Heart right ventricle (tissue), 16 donors: Measurements from ENCODE around the gene TMEM259. TPM values are rescaled to one million over a fixed set of nuclear protein-coding genes. Genes with fewer than 3 reads are reported as not detected.

ENCODE experiments used
- ATAC-seq, 8 donors: fragments of 200-7000 bp; cut with Tn5 transposase; one replicate each; pipeline ENCODE4 v1.9.1; 2020; ENCODE audit warnings: mild to moderate bottlenecking in 8 of 8, moderate library complexity in 8 of 8, moderate number of reproducible peaks in 1 of 8
- DNase-seq, 2 donors: peaks; one replicate each; pipeline ENCODE4 v3.0.0-alpha.2; 2020
- H3K27ac ChIP-seq, 10 donors: fragments of 200-600 bp; sonication (generic) in 2 of 10; one replicate each; pipeline versions ENCODE4 v1.5.0 to v1.8.0; 2020 to 2022; ENCODE audit warnings: mild to moderate bottlenecking in 3 of 10
- H3K27me3 ChIP-seq, 7 donors: fragments of 200-600 bp; one replicate each; pipeline ENCODE4 v1.8.0; 2021 to 2022; ENCODE audit warnings: mild to moderate bottlenecking in 2 of 7
- H3K36me3 ChIP-seq, 9 donors: fragments of 200-600 bp; sonication (generic) in 1 of 9; one replicate each; pipeline versions ENCODE4 v1.5.0 to v1.8.0; 2020 to 2022; ENCODE audit warnings: mild to moderate bottlenecking in 2 of 9
- H3K4me1 ChIP-seq, 9 donors: fragments of 200-600 bp; sonication (generic) in 1 of 9; one replicate each; pipeline versions ENCODE4 v1.5.0 to v1.8.0; 2020 to 2022; ENCODE audit warnings: mild to moderate bottlenecking in 4 of 9
- H3K4me3 ChIP-seq, 10 donors: fragments of 200-600 bp; sonication (generic) in 2 of 10; one replicate each; pipeline versions ENCODE4 v1.5.0 to v1.8.0; 2020 to 2022; ENCODE audit warnings: mild to moderate bottlenecking in 7 of 10, moderate library complexity in 2 of 10
- H3K9me3 ChIP-seq, 11 donors: fragments of 200-600 bp in 10 of 11; sonication (generic) in 2 of 11; one replicate each; pipeline versions ENCODE4 v1.5.0 to v1.8.0; 2013 to 2022; ENCODE audit warnings: mild to moderate bottlenecking in 2 of 11, control low read depth in 1 of 11, moderate library complexity in 1 of 11
- CTCF ChIP-seq, 9 donors: fragments of 200-600 bp; sonication (generic) in 2 of 9; IDR thresholded peaks; one replicate each; pipeline versions ENCODE4 v1.5.0 to v1.8.0; 2021 to 2022; ENCODE audit warnings: antibody characterized with exemption in 9 of 9, mild to moderate bottlenecking in 5 of 9, moderate library complexity in 1 of 9
- WGBS, 2 donors: extraction: QIAGEN DNeasy Blood & Tissue Kit; methylation state at CpG; one replicate each; pipeline ENCODE4 v1.1.7; 2013; ENCODE audit warnings: inconsistent platforms in 1 of 2; 5-methylcytosine and 5-hydroxymethylcytosine counted together
- intact Hi-C, 10 donors: fragments of 100-400 bp; cut with DNase I; formaldehyde crosslinking; loops; one replicate each; pipeline versions ENCODE4 v1.11.1 to v1.14.2; 2022
- polyA plus RNA-seq, 2 donors: library from polyadenylated mRNA; stranded (reverse); fragments of 200-250 nt; gene quantifications; one replicate each; pipeline ENCODE4 v1.2.3, GENCODE V29; 2013
- total RNA-seq, 10 donors: library from RNA; stranded (reverse); fragmentation: NEBNext Ultra II Directional in 3 of 10; extraction: Animal tissue kit (Norgen Biotek cat#: 25700) in 3 of 10; gene quantifications; one replicate each; pipeline versions ENCODE4 v1.2.1 to v1.2.4, GENCODE V29; 2021 to 2023
- donor health status: Arrhythmogenic right ventricular cardiomyopathy.
- donor health status: ischemic (EF 13 %, LVEDD 7.1; RV severe dilation, severe dysfunction).
- donor health status: healthy with polysubstance abuse.
- donor health status: DM: no; HTN: yes; CAD: no.
- donor health status: DM: no; HTN: no; CAD: no.
- donor health status: ischemic (EF 25% LVEDD 6.9; RV normal size, moderate dysfunction).
- donor health status: ischemic (EF 25% LVEDD 5.7; RV mildly dilated, moderate dysfunction).
- donor health status: healthy.
- donor health status: DM: yes; HTN: yes; CAD: no.
- donor health status: Ischemic cardiomyopathy.
- donor health status: ischemic (EF 35%, LVEDD 5.7; RV mildly dilated, moderate dysfunction).
- donor health status: nonischemic (EF 11% LVEDD 7.7; RV severe dilation, severe dysfunction).
- donor health status: DM: yes; HTN: yes; CAD: no.
- donor health status: PGD.
- donor health status: ischemic (EF 29% LVEDD 5.4; RV normal size, mild dysfunction).
- donor health status: nonischemic (EF 23%, LVEDD 6.1; RV moderate dilation, normal function).

The TMEM259 gene
- total and polyA plus RNA-seq, 12 donors: 94.3 to 289 (median 114) TPM

GRCh38 chr19:1047696-1048147 lies 26.8 kb upstream of the TMEM259 start:
- Histone ChIP-seq H3K36me3 (peaks cover 0 to 15% (median 0%) of the 10 kb centered on the region in 9 donors), H3K27me3 (no peaks in the 10 kb centered on the region), H3K4me3 (no peak overlapping the region), H3K9me3 (no peaks in the 10 kb centered on the region), H3K4me1 (no peaks in the 10 kb centered on the region), H3K27ac (no peak overlapping the region)
- no peak for TF ChIP-seq CTCF (IDR thresholded peaks at IDR 0.05)
- intact Hi-C loops: loop anchor here in 2 of 10 donors (1.0 to 10.0 kb wide), 2 partner anchors 47 to 88 kb away; partner anchors contain the start of gene POLR2E (in 2 of the 2)
- DNase-seq (no peak), ATAC-seq (no peak)
- 88 to 91% methylated on average over 20 of the region's 20 CpGs for WGBS, 2 donors

- 90 to 91% methylated on average over 73 to 77 of the region's 77 CpGs for WGBS, 2 donors
These were observed 26.1 kb upstream of the TMEM259 start for GRCh38 chr19:1046836-1047695.

GRCh38 chr19:1046117-1046626 lies 25.2 kb upstream of the TMEM259 start:
- DNase-seq (no peak), ATAC-seq (no peak)
- intact Hi-C loops: loop anchor here in 2 of 10 donors (10.0 kb wide), 1 partner anchor 49 kb away; the partner anchor contains the start of gene POLR2E (in 2 of the 2)
- peaks cover 0 to 10% (median 7%) of the 10 kb centered on the region in 9 donors for H3K4me1 ChIP-seq
- TF ChIP-seq CTCF (IDR thresholded peaks at IDR 0.05): no peak
- no peak overlapping the region for H3K4me3 ChIP-seq
- H3K27ac ChIP-seq: no peak overlapping the region
- 93 to 95% methylated on average over 33 of the region's 33 CpGs for WGBS, 2 donors
- H3K36me3 ChIP-seq: peaks cover 0 to 15% (median 0%) of the 10 kb centered on the region in 9 donors
- H3K27me3 ChIP-seq: no peaks in the 10 kb centered on the region
- H3K9me3 ChIP-seq: no peaks in the 10 kb centered on the region

More at GRCh38 chr19:1046836-1047695, 26.1 kb upstream of the TMEM259 start:
- Histone ChIP-seq H3K9me3 (no peaks in the 10 kb centered on the region), H3K36me3 (peaks cover 0 to 15% (median 0%) of the 10 kb centered on the region in 9 donors), H3K4me3 (no peak overlapping the region), H3K4me1 (peaks cover 0 to 1% (median 0%) of the 10 kb centered on the region in 9 donors), H3K27me3 (no peaks in the 10 kb centered on the region), H3K27ac (no peak overlapping the region)
- TF ChIP-seq CTCF (IDR thresholded peaks at IDR 0.05): no peak
- intact Hi-C loops: loop anchor here in 2 of 10 donors (1.0 to 10.0 kb wide), 2 partner anchors 48 to 88 kb away; partner anchors contain the start of gene POLR2E (in 2 of the 2)
- DNase-seq (no peak), ATAC-seq (no peak)

GRCh38 chr19:1045247-1045603 lies 24.3 kb upstream of the TMEM259 start:
- no peak for DNase-seq
- intact Hi-C loops: loop anchor here in 2 of 10 donors (10.0 kb wide), 1 partner anchor 50 kb away; the partner anchor contains the start of gene POLR2E (in 2 of the 2)
- H3K4me1 ChIP-seq: peaks cover 5 to 20% (median 16%) of the 10 kb centered on the region in 9 donors
- no peak overlapping the region for H3K27ac ChIP-seq
- TF ChIP-seq CTCF (IDR thresholded peaks at IDR 0.05): no peak
- ATAC-seq: no peak
- no peaks in the 10 kb centered on the region for H3K9me3 ChIP-seq
- WGBS, 2 donors: 68 to 84% methylated on average over 10 of the region's 10 CpGs
- peaks cover 0 to 15% (median 0%) of the 10 kb centered on the region in 9 donors for H3K36me3 ChIP-seq
- H3K27me3 ChIP-seq: no peaks in the 10 kb centered on the region
- H3K4me3 ChIP-seq: no peak overlapping the region
